Fibroblast of lung (primary cell): ENCODE data around the gene CENPB. TPM values are rescaled to one million over a fixed set of nuclear protein-coding genes. Genes with fewer than 3 reads are reported as not detected.
A peak's percentile ranks its signal among the peaks of the same experiment; 100 is the strongest.
"Not testable (repeated sequence)": the region's sequence is repeated elsewhere in the genome, so short reads cannot be mapped to it uniquely, and the experiment has no call there.

Experiments
- DNase-seq, 2 donors: peaks; one replicate each; pipeline versions ENCODE4 v3.0.0 to v3.0.0-alpha.2; 2010; ENCODE audit warnings: low read depth in 2 of 2
- H2AFZ ChIP-seq: 2 replicates; pipeline ENCODE4 v1.5.1; 2012; ENCODE audit warnings: low read length, control low read depth, inconsistent platforms
- H3K27ac ChIP-seq: 2 replicates; pipeline ENCODE4 v1.5.1; 2011; ENCODE audit warnings: low read length, control low read depth; ENCODE audit not compliant: insufficient read depth
- H3K27me3 ChIP-seq: 2 replicates; pipeline ENCODE4 v1.5.1; 2011; ENCODE audit warnings: mild to moderate bottlenecking, low read length; ENCODE audit not compliant: control insufficient read depth, insufficient read depth
- H3K36me3 ChIP-seq: 2 replicates; pipeline ENCODE4 v1.5.1; 2011; ENCODE audit warnings: low read length; ENCODE audit not compliant: control insufficient read depth, insufficient read depth
- H3K4me1 ChIP-seq: 2 replicates; pipeline ENCODE4 v1.5.1; 2011; ENCODE audit warnings: low read length; ENCODE audit not compliant: control insufficient read depth, insufficient read depth; ENCODE audit errors: extremely low read depth
- H3K4me2 ChIP-seq: 2 replicates; pipeline ENCODE4 v1.5.1; 2011; ENCODE audit warnings: low read length, control low read depth; ENCODE audit not compliant: insufficient read depth; ENCODE audit errors: extremely low read depth
- H3K4me3 ChIP-seq, 4 experiments: fragments of 200-600 bp in 1 of 4; sonication (generic) in 1 of 4; replicated peaks in 1 of 4; 2 replicates each; pipeline ENCODE4 v1.5.1; 2011 to 2016; ENCODE audit warnings: low read length in 4 of 4, low read depth in 3 of 4, mild to moderate bottlenecking in 3 of 4, control low read depth in 2 of 4, inconsistent platforms in 1 of 4, mixed read lengths in 1 of 4; ENCODE audit not compliant: insufficient read depth in 1 of 4; ENCODE audit errors: control extremely low read depth in 1 of 4
- H3K79me2 ChIP-seq: 2 replicates; pipeline ENCODE4 v1.5.1; 2012; ENCODE audit warnings: mild to moderate bottlenecking, low read length, inconsistent platforms; ENCODE audit not compliant: control insufficient read depth, insufficient read depth
- H3K9ac ChIP-seq: 2 replicates; pipeline ENCODE4 v1.5.1; 2011; ENCODE audit warnings: mild to moderate bottlenecking, low read length, control low read depth; ENCODE audit not compliant: insufficient read depth
- H3K9me3 ChIP-seq: 2 replicates; pipeline ENCODE4 v1.5.1; 2012; ENCODE audit warnings: low read depth, low read length; ENCODE audit not compliant: control insufficient read depth, insufficient read depth
- H4K20me1 ChIP-seq: 2 replicates; pipeline ENCODE4 v1.5.1; 2011; ENCODE audit warnings: low read length; ENCODE audit not compliant: control insufficient read depth, insufficient read depth; ENCODE audit errors: extremely low read depth
- EZH2 ChIP-seq: IDR thresholded peaks from 2 replicates; pipeline ENCODE4 v1.5.1; 2012; ENCODE audit warnings: low read length, control low read depth, mild to moderate bottlenecking; ENCODE audit errors: missing control alignments
- polyA plus RNA-seq, 2 donors: library from polyadenylated mRNA; depleted of rRNA in 1 of 2; stranded (reverse) in 1 of 2; unstranded in 1 of 2; fragments of >200 nt; gene quantifications; 2 replicates each; pipeline ENCODE4 v1.2.1, GENCODE V29; 2011 to 2012; ENCODE audit warnings: missing spikeins in 1 of 2
- total RNA-seq: library from RNA; depleted of rRNA; stranded (reverse); fragments of >200 nt; gene quantifications from 2 replicates; pipeline ENCODE4 v1.2.1, GENCODE V29; 2014
- TF ChIP-seq, protein P1 (sequence below), 2 donors: IDR thresholded peaks in 1 of 2; conservative IDR thresholded peaks in 1 of 2; 1 replicate in 1 of 2; 2 replicates in 1 of 2; pipeline ENCODE4 v1.5.1; 2011 to 2012; ENCODE audit warnings: low read length in 2 of 2, control low read depth in 1 of 2, inconsistent platforms in 1 of 2, low read depth in 1 of 2, mild to moderate bottlenecking in 1 of 2

Gene CENPB
- total and polyA plus RNA-seq, 2 donors (not counting 1 experiment from before 2014, with no cell fraction given), result 32.6 to 106 TPM

DNA sequence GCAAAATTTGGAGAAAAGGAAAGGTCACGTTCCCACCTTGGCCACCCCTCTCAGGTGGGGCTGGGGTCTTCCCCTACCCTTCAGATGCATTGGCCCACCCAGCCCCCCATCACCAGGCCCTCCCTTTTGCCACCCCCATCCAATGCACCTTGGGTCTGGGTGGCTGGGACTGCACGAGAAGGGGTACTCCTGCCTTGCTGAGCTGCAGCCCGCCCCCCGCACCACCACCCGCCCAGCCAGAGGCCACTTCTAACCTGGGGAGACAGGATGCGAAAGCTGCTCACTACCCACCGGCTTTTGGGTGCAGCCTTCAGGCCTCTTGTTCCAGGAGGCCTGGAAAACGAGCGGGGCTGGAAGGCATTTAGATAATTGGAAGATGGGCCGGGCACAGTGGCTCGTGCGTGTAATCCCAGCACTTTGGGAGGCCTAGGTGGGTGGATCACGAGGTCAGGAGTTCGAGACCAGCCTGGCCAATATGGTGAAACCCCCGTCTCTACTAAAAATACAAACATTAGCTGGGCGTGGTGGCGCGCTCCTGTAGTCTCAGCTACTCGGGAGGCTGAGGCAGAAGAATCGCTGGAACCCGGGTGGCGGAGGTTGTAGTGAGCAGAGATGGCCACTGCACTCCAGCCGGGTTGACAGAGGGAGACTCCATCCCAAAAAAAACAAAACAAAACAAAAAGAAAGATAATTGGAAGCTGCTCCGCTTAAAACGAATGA lies 8.3 kb upstream of the CENPB start:
- H3K27me3 ChIP-seq, result no peaks in the 10 kb centered on the region
- H3K79me2 ChIP-seq, result peaks cover 35% of the 10 kb centered on the region
- H3K4me1 ChIP-seq, result peaks cover 16% of the 10 kb centered on the region
- peaks cover 9% of the 10 kb centered on the region for H3K36me3 ChIP-seq
- peak overlapping the region; percentile 97 for H3K27ac ChIP-seq
- H2AFZ ChIP-seq, result no peak overlapping the region
- peak overlapping the region; percentile 89 for H3K9ac ChIP-seq
- H4K20me1 ChIP-seq, result no peaks in the 10 kb centered on the region
- TF ChIP-seq EZH2, result no peak
- TF ChIP-seq, protein P1, sequence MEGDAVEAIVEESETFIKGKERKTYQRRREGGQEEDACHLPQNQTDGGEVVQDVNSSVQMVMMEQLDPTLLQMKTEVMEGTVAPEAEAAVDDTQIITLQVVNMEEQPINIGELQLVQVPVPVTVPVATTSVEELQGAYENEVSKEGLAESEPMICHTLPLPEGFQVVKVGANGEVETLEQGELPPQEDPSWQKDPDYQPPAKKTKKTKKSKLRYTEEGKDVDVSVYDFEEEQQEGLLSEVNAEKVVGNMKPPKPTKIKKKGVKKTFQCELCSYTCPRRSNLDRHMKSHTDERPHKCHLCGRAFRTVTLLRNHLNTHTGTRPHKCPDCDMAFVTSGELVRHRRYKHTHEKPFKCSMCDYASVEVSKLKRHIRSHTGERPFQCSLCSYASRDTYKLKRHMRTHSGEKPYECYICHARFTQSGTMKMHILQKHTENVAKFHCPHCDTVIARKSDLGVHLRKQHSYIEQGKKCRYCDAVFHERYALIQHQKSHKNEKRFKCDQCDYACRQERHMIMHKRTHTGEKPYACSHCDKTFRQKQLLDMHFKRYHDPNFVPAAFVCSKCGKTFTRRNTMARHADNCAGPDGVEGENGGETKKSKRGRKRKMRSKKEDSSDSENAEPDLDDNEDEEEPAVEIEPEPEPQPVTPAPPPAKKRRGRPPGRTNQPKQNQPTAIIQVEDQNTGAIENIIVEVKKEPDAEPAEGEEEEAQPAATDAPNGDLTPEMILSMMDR (conservative IDR thresholded peaks at IDR 0.05 in 1 of 2, IDR thresholded peaks at IDR 0.05 in 1 of 2; ENCODE audit: low read depth in 1 of 2, low read length in 2 of 2), result no peak
- no peaks in the 10 kb centered on the region for H3K9me3 ChIP-seq
- peak overlapping the region; percentile 83 for H3K4me2 ChIP-seq
- DNase-seq, result no peak
- H3K4me3 ChIP-seq, result peak overlapping the region in 3 of 4 experiments; percentile 73 to 95 (median 82)

DNA sequence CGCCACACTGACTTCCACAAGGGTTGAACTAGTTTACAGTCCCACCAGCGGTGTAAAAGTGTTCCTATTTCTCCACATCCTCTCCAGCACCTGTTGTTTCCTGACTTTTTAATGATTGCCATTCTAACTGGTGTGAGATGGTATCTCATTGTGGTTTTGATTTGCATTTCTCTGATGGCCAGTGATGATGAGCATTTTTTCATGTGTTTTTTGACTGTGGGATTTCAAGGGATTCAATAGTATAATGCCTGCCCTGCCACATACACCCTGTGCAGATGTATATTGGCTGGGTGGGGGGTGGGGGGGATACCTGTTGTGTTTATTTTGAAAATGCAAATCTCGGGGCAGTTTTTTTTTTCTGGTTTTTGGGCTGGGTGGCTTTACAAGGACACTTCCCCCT lies 7.6 kb upstream of the CENPB start:
- H3K4me3 ChIP-seq, DNase-seq, H4K20me1 ChIP-seq, H3K27ac ChIP-seq, H3K9ac ChIP-seq, H3K27me3 ChIP-seq, H3K9me3 ChIP-seq, H3K4me2 ChIP-seq, H3K36me3 ChIP-seq, H2AFZ ChIP-seq: not testable (repeated sequence)
- H3K4me1 ChIP-seq, result peaks cover 11% of the 10 kb centered on the region
- H3K79me2 ChIP-seq, result peaks cover 28% of the 10 kb centered on the region

DNA sequence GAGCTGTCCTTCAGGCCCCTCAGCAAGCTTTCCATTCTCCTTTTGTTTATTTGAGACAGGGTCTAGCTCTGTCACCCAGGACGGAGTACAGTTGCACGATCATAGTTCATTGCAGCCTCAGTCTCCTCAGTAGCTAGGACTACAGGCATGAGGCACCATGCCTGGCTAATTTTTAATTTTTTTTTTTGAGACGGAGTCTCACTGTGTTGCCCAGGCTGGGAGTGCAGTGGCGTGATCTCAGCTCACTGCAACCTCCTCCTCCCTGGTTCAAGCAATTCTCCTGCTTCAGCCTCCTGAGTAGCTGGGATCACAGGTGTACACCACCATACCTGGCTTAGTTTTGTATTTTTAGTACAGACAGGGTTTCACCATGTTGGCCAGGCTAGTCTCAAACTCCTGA lies 2.7 kb upstream of the CENPB start:
- H3K4me3 ChIP-seq, H3K27ac ChIP-seq, H2AFZ ChIP-seq: not testable (repeated sequence)

DNA sequence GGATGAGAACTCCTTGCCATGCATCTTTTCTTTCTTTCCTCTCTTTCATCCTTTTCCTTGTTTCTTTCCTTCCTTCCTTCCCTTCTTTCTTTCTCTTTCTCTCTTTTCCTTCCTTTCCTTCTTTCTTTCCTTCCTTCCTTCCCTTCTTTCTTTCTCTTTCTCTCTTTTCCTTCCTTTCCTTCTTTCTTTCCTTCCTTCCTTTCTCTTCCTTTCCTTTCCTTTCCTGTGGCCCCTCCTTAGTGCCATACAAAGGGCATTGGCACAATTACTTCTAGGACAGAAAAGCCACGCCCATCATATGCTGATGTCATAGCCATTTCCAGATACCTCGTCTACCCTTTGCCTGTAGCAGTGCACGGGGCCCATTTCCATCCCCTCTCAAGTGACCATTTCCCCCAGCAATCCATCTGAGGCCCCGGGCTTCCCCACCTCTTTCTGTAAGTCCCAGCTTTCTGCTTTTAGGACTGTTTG lies 2.2 kb upstream of the CENPB start:
- no peaks in the 10 kb centered on the region for H3K27me3 ChIP-seq
- TF ChIP-seq EZH2, result no peak
- TF ChIP-seq, protein P1 (conservative IDR thresholded peaks at IDR 0.05 in 1 of 2, IDR thresholded peaks at IDR 0.05 in 1 of 2; ENCODE audit: low read depth in 1 of 2, low read length in 2 of 2), result no peak
- H2AFZ ChIP-seq, result no peak overlapping the region
- no peak overlapping the region for H3K9ac ChIP-seq
- no peak for DNase-seq
- H3K79me2 ChIP-seq, result peaks cover 25% of the 10 kb centered on the region
- H4K20me1 ChIP-seq, result peaks cover 2% of the 10 kb centered on the region
- peaks cover 5% of the 10 kb centered on the region for H3K36me3 ChIP-seq
- H3K27ac ChIP-seq, result no peak overlapping the region
- H3K4me2 ChIP-seq, result peak overlapping the region; percentile 25
- H3K9me3 ChIP-seq, result no peaks in the 10 kb centered on the region
- no peak overlapping the region for H3K4me3 ChIP-seq
- peaks cover 11% of the 10 kb centered on the region for H3K4me1 ChIP-seq

More for the DNA sequence above, 2.7 kb upstream of the CENPB start:
- H4K20me1 ChIP-seq, H3K27me3 ChIP-seq, H3K9ac ChIP-seq, H3K9me3 ChIP-seq, H3K4me2 ChIP-seq, H3K36me3 ChIP-seq, DNase-seq, H3K4me1 ChIP-seq: not testable (repeated sequence)
- H3K79me2 ChIP-seq, result peaks cover 21% of the 10 kb centered on the region
